NCI-H526 treated with DMSO at 0.1 percent for 48 hours (cell line): ENCODE measurements around the gene B4GALT5.

Experiments used
- DNase-seq: peaks from one replicate; lab custom pipeline; 2025; lab: John Stamatoyannopoulos, UW

The B4GALT5 gene

DNA sequence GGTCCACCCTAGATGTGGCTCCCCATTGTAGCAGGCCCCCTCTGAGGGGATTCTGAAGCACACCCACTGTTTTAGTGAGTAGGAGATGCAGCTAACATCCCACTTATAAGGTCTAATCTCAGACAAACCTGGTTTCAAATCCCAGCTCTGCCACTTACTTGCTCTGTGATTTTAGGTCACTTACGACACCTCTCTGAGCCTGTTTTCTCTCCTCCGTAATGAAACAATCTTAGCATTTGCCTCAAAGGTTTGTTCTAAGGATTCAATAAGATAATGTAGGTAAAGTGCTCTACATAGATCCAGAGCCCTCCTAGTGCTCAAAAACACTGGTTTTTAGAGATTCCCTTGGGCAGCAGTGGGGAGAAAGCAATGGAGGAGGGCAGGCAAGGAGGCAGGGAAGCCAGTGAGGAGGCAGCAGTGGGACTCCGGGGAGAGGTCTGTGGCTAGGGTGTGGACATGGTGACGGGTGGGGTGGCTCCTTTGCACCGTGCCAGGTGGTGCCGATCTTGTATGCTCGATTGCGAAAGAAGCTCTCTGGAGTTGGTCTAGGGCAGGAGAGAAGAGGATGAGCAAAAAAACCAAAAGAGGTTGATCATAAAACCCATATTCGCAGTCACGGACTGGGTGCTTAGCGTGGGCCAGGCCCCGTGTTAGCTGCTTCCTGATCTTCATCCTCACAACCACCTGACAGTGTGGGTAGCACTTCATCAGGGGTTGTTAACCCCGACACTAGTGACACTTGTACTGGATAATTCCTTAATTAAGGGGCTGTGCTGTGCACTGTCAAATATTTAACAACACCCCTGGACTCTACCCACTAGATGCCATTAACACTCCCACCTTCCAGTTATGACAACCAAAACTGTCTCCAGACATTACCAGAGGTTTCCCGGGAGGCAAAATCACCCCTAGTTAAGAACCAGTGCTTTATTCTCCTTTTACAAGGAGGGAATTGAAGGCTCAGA is 129.0 kb downstream of the B4GALT5 start:
- DNase-seq: no peak

DNA sequence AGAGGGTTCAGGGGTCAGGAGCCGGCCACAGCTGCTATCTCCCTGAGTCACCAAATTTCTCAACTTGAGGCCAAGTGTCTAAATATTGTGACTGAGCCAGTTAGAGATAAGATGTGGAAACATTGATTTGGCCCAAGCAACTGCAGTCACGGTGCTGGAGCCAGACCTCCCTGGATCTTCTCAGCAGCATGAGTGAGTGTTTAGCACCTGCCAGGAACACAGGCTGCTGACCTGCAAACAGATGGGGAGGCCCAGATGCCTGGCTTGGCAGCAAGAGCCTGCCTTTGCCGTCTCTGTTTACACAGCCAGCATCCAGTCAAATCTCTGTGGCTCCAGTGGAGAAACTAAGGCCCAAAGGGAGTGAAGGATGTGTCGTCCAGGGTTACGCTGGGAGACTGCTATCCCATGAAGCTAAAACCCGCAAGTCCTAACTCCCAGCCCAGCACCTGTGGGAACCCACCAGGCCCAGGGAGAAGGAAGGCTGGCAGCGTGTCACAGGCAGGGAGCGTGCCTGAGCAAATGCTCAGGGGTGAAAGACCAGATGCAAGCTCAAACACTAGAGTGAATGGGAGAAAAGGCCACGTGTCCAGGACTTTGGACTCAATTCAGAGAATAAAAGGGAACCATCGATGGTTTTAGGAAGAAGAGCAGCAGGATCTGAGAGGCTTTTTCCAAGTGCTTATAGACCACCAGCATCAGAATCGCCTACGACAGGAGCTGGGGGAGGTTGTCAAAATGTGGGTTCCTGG is 129.8 kb downstream of the B4GALT5 start:
- no peak for DNase-seq

DNA sequence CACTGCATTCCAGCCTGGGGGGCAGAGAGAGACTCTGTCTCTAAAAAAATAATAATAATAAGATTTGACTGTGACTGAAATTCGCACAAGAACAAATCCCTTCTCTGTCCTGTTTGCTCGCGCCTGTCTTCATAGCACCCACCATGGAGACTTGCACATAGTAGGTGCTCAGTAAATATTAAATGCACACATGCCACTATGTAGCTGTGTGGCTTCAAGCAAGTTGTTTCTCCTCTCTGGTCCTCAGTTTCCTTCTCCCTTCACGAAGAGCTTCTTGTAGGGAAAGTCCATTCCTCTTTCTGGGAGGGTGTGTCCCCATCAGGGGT is 130.4 kb downstream of the B4GALT5 start:
- DNase-seq: no peak
